Measurements from ENCODE around the gene TECPR2.

- TF ChIP-seq POLR2A (IDR thresholded peaks at IDR 0.05; ENCODE audit: low read length), result no peak
- no peak for TF ChIP-seq GATA1 (IDR thresholded peaks at IDR 0.05; ENCODE audit: low read depth, low read length)
Observed at GRCh38 chr14:102408724-102409123, 46.0 kb downstream of the TECPR2 start.

All from erythroblast (primary cell).